Neural progenitor cell (in vitro differentiated cells): ENCODE data around the gene DOCK4.

Experiments used
- EZH2 ChIP-seq: fragments of 200-600 bp; sonication (generic); IDR thresholded peaks from 2 replicates; pipeline ENCODE4 v1.6.1; 2017; ENCODE audit warnings: antibody characterized with exemption, mild to moderate bottlenecking, moderate library complexity
- TF ChIP-seq, protein P1 (sequence below): fragments of 200-600 bp; sonication (generic); IDR thresholded peaks from 2 replicates; pipeline ENCODE4 v1.5.1; 2017; ENCODE audit warnings: antibody characterized with exemption, mild to moderate bottlenecking

DNA sequence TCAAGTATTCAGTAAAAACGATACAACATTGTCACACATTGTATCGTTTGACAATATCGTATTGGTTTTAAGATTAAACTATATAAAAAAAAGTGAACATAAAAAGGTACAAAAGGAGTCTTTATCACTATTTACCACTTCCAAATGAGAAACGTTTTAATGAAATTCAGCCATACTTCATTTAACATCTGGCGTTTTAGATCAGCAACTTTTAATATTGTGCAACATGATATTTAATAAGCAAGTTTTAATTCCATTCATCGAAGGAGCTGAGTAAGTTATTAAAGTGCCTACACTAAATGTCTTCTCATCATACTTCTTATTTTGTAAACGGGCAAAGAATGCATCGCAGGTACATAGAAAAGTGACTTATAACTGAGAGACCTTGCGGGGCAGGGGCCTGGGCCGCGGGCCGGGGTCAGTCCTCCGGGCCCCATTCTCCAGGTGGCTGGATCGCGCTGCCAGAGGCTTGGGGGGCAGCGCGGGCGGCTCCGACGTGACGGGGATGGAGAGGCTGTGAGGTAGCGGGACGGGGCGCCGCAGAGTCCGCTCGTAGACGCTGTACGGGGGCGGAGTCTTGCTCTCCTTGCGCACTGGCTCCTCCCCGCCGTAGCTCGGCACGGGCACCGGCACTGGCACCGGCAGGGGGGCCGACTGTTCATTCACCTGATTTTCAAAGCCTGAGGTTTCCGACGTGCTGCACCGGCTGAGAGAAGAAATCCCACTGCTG is 478.1 kb downstream of the DOCK4 start:
- TF ChIP-seq, protein P1, sequence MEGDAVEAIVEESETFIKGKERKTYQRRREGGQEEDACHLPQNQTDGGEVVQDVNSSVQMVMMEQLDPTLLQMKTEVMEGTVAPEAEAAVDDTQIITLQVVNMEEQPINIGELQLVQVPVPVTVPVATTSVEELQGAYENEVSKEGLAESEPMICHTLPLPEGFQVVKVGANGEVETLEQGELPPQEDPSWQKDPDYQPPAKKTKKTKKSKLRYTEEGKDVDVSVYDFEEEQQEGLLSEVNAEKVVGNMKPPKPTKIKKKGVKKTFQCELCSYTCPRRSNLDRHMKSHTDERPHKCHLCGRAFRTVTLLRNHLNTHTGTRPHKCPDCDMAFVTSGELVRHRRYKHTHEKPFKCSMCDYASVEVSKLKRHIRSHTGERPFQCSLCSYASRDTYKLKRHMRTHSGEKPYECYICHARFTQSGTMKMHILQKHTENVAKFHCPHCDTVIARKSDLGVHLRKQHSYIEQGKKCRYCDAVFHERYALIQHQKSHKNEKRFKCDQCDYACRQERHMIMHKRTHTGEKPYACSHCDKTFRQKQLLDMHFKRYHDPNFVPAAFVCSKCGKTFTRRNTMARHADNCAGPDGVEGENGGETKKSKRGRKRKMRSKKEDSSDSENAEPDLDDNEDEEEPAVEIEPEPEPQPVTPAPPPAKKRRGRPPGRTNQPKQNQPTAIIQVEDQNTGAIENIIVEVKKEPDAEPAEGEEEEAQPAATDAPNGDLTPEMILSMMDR, result no peak
- TF ChIP-seq EZH2, result no peak
